Islet precursor cell (in vitro differentiated cells): ENCODE results near the gene NECAB2.

Experiments
- DNase-seq: peaks from one replicate; pipeline ENCODE4 v3.0.0-alpha.2; 2018

Gene NECAB2

GRCh38 chr16:83994703-83995102 is 26.7 kb downstream of the NECAB2 start:
- no peak for DNase-seq

DNA sequence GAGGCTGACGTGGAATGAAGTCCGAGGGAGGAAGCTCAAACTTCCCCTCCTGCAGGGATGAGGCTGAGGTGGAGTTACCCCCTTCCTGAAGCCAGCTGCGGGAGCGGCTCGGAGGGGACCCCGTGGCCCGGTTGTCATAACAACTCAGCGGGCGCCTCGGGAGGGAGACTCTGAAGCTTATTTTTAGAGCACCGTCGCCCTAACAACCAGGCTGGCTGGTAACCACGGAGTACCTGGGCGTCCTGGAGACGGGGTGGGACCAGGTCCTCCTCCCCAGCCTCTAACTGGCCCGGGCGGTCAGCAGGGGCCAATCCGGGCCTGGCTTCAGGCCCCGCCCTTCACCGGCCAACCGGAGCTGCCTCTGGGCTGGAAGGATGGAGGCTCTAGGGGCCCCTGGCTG is 27.7 kb downstream of the NECAB2 start:
- no peak for DNase-seq

DNA sequence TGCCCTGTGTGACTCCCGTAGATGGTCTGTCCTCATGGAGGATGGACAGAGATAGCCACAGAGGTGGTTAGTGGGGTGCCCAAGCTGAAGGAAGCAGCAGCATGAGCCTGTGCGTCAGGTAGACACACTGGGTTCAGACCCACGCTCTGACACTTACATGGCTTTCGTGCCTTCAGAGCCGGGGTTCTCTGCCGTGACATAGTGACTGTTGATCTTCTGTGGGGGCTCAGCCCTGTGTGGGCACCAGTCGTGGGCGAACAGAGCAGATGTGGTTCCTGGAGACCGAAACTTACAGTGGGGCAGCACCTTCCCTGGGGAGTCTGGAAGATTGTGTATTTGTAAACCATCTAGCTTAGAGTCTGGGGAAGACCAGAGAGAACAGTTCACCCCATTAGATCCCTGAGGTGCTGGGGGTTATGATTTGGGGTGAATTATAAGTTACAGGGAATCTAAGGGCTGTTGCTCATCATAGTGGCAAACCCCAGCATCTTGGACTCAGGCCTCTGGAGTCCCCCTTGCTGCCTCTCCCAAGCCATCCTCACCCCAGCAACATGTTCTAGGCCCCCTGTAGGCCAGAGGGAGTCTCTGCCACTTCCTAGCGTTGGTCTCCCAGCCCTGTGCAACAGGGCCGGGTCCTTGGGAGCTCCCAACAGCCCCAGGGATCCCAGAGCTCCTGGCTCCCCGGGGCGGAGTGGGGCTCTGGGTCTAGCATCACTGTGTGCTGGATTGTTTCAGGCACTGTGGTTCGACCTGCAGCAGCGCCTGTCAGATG is 28.6 kb downstream of the NECAB2 start:
- DNase-seq, result no peak

DNA sequence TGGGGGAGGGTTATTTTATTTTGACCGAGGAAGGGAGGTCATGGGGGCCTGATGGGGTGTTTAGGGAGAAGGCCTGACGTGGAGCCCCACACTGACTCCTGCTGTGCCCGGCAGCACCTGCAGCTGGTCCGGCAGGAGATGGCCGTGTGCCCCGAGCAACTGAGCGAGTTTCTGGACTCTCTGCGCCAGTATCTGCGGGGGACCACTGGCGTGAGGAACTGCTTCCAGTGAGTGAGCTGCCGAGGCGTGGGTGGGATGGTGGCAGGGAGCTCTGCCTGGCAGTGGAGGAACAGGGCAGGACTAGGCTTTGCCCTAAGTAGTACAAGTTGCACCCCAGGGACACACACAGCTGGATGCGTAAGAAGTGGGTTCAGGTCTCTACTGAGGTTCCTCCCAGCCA is 30.0 kb downstream of the NECAB2 start:
- no peak for DNase-seq

DNA sequence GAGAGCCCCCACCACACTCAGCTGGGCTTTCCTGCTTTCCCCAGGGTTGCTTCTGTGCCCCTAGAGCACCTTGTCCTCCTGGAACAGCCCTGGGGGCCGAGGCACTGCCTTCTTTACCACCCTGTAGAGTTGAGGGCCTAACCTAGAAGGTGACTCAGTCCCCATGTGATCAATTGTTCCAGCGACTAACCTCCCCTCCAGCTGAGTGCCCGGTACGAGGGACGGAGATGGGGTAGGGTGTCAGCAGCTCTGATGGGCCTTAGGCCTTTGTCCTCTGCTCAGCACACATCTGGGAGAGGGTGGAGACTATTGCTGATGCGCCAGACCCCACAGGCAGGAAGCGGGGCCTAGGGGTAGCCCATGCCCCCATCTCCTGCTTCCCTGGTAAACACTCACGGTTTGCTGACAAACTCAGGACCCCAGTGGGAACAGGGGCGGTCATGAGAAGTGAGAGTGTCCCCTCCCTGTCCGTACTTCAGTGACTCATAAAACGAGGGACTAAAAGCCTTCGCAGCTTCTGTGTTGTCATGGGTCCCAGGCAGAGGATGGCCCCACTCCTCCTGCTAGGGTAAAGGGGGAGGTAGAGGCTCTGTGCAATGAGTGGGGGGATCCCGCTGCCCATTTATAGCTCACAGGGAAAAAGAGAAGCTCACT is 33.1 kb downstream of the NECAB2 start:
- peak; percentile 68 for DNase-seq

- DNase-seq, result no peak
These were observed 33.7 kb downstream of the NECAB2 start for GRCh38 chr16:84001726-84002125.

- no peak for DNase-seq
These were observed 35.0 kb downstream of the NECAB2 start for GRCh38 chr16:84003038-84003437.

DNA sequence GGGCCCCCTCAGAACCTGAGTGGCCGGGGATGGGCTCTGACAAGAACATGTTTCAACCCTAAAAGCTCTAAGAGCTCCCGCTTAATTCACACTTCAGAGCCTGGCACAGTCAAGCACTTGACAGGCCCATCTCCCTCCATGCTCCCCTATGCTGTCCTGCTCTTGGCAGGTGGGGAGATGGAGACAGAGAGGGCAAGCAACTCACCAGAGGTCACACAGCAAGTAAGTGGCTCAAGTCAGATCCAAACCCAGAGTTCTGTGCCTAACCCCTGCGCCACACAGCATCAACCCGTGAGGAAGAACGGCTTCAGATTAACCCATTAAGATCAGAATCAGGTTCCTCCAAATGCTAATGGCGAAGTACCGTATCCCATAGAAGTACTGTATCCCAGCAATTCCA is 36.4 kb downstream of the NECAB2 start:
- no peak for DNase-seq

GRCh38 chr16:84005391-84005790 is 37.3 kb downstream of the NECAB2 start:
- DNase-seq, result no peak

DNA sequence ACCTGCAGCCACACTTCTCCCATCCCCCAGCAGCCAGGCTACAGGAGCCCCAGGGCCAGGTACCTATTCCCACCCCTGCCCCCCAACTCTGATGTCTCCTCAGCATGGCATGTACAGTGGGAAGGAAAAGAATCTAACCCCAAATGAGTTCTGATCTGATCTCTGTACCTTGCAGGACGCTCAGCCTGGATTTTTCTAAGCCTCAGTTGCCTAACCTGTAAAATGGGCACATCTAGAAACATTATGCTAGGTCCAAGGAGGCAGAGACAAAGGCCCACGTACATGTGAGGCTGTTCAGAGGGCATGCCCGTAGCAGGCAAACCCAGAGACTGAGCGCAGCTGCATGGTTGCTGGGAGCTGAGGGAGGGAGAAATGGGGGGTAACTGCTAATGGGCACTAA is 39.5 kb downstream of the NECAB2 start:
- DNase-seq, result no peak

DNA sequence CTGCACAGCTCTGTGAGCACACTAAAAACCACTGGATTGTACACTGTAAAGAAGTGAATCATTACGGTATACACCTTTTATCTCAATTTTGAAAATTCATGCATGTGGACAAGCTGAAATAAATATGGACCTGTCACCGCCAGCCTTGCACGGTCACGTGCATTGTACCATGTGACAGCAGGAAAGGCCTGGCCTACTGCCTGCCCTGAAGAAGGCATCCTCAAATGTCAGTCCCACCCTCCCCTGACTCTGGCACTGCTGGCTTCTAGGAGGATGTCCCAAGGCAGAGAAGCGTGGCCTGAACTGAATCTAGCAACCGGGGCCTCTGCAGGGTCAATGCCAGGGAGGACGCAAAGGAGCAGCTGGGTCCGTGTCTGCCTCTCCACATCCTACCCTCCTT is 39.9 kb downstream of the NECAB2 start:
- DNase-seq, result no peak

- no peak for DNase-seq
These were observed 41.2 kb downstream of the NECAB2 start for GRCh38 chr16:84009282-84009681.

GRCh38 chr16:84013787-84014569 is 45.9 kb downstream of the NECAB2 start:
- DNase-seq, result peak; percentile 97

DNA sequence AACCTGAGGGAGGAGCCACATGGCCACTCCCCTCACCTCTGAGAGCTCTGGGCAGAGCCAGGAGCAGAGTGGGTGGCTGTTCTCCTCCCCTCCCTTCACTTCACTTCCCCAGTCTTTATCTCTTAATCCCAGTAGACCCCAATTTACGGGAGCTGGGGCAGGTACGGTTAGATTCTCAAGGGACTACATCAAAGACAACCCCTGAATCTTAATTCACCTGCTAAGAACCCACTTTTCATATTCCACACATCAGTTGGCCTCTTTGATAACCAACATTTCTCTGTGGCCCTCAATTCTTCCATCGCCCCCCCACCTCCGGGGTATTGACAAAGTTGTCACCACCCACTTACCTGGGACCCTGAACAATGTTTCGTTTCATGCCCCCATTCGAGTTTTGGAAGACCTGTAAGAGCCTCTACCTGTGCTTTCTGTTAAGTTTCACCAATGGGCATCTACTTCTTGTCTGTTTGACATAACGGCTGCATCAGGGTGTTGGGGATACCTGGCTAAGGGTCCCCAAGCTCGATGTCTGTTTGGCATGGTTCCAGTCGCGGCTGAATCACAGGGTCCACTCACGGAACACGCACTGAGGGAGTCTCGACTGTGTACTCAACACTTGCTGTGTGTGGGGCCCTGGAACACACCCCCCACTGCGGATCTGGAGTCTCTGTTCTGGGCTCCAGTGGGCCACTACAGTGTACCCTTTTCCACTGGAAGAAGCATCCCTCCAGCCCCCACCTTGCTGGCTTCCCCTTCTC is 46.7 kb downstream of the NECAB2 start:
- DNase-seq, result no peak

DNA sequence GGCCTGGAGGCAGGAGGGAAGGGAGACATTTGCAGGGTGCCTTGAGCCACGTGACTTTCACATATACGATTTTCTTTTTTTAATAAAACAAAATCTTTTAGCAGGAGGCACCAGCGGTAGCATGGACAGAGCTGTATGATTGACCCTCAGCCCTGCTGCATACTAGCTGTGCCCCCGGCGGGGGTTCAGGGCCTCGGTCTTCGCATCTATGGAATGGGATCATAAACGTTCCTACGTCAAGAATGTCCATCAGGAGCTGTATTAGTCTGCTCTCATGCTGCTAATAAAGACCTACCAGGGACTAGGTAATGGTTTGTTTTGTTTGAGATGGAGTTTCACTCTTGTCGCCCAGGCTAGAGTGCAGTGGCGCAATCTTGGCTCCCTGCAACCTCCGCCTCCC is 47.4 kb downstream of the NECAB2 start:
- DNase-seq, result no peak

DNA sequence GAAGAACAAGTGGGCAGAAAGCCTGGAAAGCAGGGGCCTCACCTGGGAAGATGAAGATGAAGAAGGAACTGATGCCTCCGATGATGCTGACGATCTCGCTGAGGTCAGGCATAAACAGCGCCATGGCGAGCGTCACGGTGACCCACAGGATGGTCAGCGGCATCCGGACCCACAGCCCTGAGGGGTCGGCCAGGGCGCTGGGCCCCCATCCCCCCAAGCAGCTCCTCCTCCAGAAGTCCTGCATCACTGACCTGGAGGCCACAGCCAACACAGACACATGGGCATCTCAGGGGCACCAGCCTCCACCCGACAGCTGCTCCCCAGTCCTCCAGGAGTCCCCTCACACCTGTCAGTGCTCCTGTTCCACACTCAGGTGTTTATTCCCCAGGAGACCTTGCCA is 48.4 kb downstream of the NECAB2 start:
- no peak for DNase-seq

DNA sequence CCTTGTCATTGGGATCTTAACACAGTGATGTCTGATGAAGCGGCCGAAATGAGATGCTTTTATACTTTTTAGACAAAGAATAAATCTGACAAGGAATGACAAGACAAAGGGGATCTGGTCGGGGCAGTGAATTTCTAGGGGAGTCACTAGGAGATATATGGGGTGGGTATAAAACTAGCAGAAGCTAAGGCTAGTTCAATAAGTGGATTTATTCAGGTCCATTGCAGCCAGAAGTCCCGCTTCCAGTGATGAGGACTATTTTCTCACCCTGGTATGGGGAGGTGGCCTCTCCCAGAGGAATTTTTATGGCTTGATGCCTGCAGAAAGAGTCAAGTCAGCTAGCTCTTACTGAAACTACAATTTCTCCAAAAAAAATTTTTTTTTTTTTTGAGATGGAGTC is 50.7 kb downstream of the NECAB2 start:
- DNase-seq, result no peak

DNA sequence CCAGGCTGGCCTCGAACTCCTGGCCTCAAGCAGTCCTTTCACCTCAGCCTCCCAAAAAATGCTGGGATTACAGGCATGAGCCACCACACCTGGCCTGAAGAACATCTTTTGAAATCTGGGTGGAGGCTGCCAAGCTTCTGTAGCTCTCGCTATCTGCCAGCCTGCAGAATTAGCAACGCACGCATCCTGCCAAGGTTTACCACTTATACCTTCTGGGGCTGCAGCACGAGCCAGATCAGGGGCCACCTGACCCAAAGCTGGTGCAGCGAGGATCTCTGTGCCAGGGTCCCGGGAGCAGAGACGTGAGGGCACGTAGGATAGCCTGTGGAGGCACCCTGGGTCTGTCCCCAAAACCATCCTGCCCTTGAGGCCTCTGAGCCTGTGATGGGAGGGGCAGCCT is 52.3 kb downstream of the NECAB2 start:
- no peak for DNase-seq

- DNase-seq, result no peak
These were observed 53.4 kb downstream of the NECAB2 start for GRCh38 chr16:84021488-84021887.

GRCh38 chr16:84022644-84023043 is 54.6 kb downstream of the NECAB2 start:
- DNase-seq, result no peak

DNA sequence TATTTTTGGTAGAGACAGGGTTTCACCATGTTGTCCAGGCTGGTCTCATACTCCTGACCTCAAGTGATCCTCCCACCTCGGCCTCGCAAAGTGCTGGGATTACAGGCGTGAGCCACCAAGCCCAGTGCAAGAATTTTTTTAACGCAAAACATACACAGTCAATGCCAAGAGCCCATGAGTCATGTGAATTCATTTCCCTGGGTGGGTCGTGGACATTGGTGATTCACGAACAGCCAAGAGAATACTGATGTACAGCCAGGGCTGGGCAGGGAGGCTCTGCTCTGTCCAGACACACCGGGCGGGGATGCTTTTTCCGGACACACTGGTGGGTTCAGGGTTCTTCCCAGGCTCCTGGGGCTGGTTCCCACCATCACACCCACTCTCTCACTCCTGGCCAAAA is 56.8 kb downstream of the NECAB2 start:
- DNase-seq, result no peak

GRCh38 chr16:84026606-84027005 is 58.6 kb downstream of the NECAB2 start:
- no peak for DNase-seq

DNA sequence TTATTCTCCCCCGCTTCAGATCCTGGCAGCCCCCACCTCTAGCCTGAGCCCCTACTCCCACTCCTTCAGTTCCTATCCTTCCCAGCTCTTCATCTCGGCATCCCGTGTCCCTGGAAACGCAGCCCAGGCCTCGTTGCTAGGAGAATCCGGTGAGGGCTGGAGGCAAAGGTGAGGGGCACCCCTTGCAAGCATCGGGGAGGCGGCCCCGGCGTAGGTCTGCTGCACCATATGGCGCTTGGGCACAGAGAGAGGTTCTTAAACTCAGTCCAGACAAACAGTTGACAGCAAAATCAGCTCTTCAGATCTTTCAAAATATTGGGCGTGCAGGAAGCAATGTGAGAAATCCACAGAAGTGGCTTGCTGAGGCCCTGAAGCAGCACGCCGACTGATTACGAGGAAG is 59.6 kb downstream of the NECAB2 start:
- DNase-seq, result no peak
